ENCODE data around the gene WWOX. TPM values are rescaled to one million over a fixed set of nuclear protein-coding genes. Genes with fewer than 3 reads are reported as not detected.

WWOX gene
- total and polyA plus RNA-seq, 2 of the 8 experiments (the other 6 are each of a cell fraction or from before 2014, with no cell fraction given): 5.4 to 16.7 TPM

DNA sequence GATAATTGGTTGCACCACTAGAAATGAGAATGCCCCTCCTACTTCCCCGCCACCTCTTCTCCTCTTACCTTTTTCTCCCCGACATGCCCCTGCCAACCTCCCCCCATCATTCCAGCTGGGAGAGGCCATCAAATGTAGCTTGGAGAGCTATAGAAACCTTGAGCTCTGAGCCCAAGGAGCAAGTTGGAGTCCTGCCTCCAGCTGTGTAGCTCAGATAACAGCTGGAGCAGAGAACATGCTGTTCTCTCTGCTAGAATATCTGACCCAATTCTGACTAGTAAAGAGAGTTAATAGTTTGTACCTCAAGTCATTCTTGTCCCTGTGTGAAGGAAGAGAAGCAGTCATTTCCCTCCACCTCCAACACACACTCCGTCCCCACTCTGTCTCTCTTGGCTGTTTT, 1010.8 kb downstream of the WWOX start:
- 90% methylated on average over 3 of the region's 3 CpGs; no CpG with 5 or more reads in 1 of the 2 experiments for WGBS, 2 experiments (ENCODE audit: extremely low coverage in 1 of 2, insufficient coverage in 1 of 2, insufficient read length in 1 of 2, insufficient replicate concordance in 2 of 2, low coverage in 1 of 2, low lambda C conversion rate in 2 of 2, missing lambda C conversion rate in 1 of 2)
- Histone ChIP-seq H2BK15ac (ENCODE audit: low read length) (no peak overlapping the region), H3K4me2 (ENCODE audit: insufficient read depth in 1 of 2, low read depth in 2 of 2, low read length in 2 of 2) (no peak overlapping the region), H4K5ac (ENCODE audit: insufficient read length, low read depth, low read length) (no peak overlapping the region), H3K79me2 (ENCODE audit: control insufficient read depth in 1 of 2, insufficient read depth in 2 of 2, low read length in 2 of 2) (no peaks in the 10 kb centered on the region), H3K56ac (replicated peaks; ENCODE audit: insufficient read length, low read depth, low read length) (no peak overlapping the region), H3K36me3 (ENCODE audit: control insufficient read depth in 2 of 4, insufficient read depth in 4 of 4, low read length in 3 of 4) (no peaks in the 10 kb centered on the region), H3K9ac (replicated peaks in 1 of 4; ENCODE audit: extremely low read depth in 1 of 4, low read depth in 3 of 4, low read length in 3 of 4) (no peak overlapping the region), H3K79me1 (ENCODE audit: low read depth, low read length) (no peaks in the 10 kb centered on the region), H2AK5ac (ENCODE audit: low read depth, low read length) (no peak overlapping the region), H3K27me3 (replicated peaks in 1 of 4; ENCODE audit: control insufficient read depth in 3 of 4, extremely low read depth in 1 of 4, insufficient read depth in 3 of 4, low read length in 3 of 4) (no peaks in the 10 kb centered on the region), H2BK12ac (ENCODE audit: low read depth, low read length) (no peak overlapping the region; the same call in 1 of the 2 replicates), H4K20me1 (replicated peaks in 1 of 2; ENCODE audit: control insufficient read depth in 1 of 2, insufficient read depth in 2 of 2, low read length in 2 of 2) (no peaks in the 10 kb centered on the region), H3K14ac (ENCODE audit: insufficient read length) (no peak overlapping the region), H2BK120ac (replicated peaks; ENCODE audit: low read depth, low read length) (no peak overlapping the region), H4K91ac (replicated peaks; ENCODE audit: insufficient read length, low read length) (no peak overlapping the region), H3K9me3 (ENCODE audit: insufficient read depth in 2 of 2, low read depth in 1 of 2, low read length in 1 of 2) (no peaks in the 10 kb centered on the region), H2BK5ac (ENCODE audit: low read depth, low read length) (no peak overlapping the region), H3K23me2 (ENCODE audit: low read depth, low read length) (no peaks in the 10 kb centered on the region), H3K4me3 (ENCODE audit: extremely low read depth in 1 of 4, insufficient read depth in 2 of 4, low read depth in 3 of 4, low read length in 4 of 4) (no peak overlapping the region), H2AFZ (ENCODE audit: low read length) (no peak overlapping the region), H3K4me1 (replicated peaks in 1 of 4; ENCODE audit: control insufficient read depth in 3 of 4, insufficient read depth in 4 of 4, low read length in 3 of 4) (peaks cover 0 to under 1% (median 0%) of the 10 kb centered on the region in 4 experiments; a peak in 2 of 7 replicates), H3K4ac (replicated peaks; ENCODE audit: insufficient read length, low read depth, low read length) (no peak overlapping the region), H4K8ac (ENCODE audit: extremely low read depth, insufficient read depth, low read length) (no peak overlapping the region), H3K18ac (ENCODE audit: extremely low read depth, low read length) (no peak overlapping the region), H3K23ac (ENCODE audit: insufficient read length) (no peak overlapping the region), H3K27ac (ENCODE audit: low read depth, low read length) (no peak overlapping the region), H2BK20ac (ENCODE audit: low read length) (no peak overlapping the region)
- DNase-seq (ENCODE audit: low read depth in 1 of 2, low spot score in 2 of 2): no peak
- TF ChIP-seq SUZ12 (IDR thresholded peaks at IDR 0.05; ENCODE audit: low read length) (no peak), TAF1 (IDR thresholded peaks at IDR 0.05; ENCODE audit: low read depth, low read length) (no peak), POLR2A (IDR thresholded peaks at IDR 0.05; ENCODE audit: control extremely low read depth in 1 of 2, low read depth in 2 of 2, low read length in 2 of 2) (no peak), CBX8 (IDR thresholded peaks at IDR 0.05; ENCODE audit: borderline replicate concordance, low read depth, low read length) (no peak), EZH2 (IDR thresholded peaks at IDR 0.05; ENCODE audit: low read depth, low read length, severe bottlenecking) (no peak)
- TF ChIP-seq, protein P1, sequence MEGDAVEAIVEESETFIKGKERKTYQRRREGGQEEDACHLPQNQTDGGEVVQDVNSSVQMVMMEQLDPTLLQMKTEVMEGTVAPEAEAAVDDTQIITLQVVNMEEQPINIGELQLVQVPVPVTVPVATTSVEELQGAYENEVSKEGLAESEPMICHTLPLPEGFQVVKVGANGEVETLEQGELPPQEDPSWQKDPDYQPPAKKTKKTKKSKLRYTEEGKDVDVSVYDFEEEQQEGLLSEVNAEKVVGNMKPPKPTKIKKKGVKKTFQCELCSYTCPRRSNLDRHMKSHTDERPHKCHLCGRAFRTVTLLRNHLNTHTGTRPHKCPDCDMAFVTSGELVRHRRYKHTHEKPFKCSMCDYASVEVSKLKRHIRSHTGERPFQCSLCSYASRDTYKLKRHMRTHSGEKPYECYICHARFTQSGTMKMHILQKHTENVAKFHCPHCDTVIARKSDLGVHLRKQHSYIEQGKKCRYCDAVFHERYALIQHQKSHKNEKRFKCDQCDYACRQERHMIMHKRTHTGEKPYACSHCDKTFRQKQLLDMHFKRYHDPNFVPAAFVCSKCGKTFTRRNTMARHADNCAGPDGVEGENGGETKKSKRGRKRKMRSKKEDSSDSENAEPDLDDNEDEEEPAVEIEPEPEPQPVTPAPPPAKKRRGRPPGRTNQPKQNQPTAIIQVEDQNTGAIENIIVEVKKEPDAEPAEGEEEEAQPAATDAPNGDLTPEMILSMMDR (IDR thresholded peaks at IDR 0.05; ENCODE audit: control extremely low read depth in 1 of 3, insufficient read depth in 1 of 3, low read depth in 1 of 3, low read length in 3 of 3): no peak
- FAIRE-seq: no peak
- CTCF ChIA-PET (ENCODE audit: partially characterized antibody): no interaction called here
- POLR2A ChIA-PET (ENCODE audit: partially characterized antibody): no interaction called here

Data from H1 (cell line).